GM18861 (cell line): ENCODE measurements around the gene OR6V1.
"Not testable (repeated sequence)": the region's sequence is repeated elsewhere in the genome, so short reads cannot be mapped to it uniquely, and the experiment has no call there.

Experiments
- ATAC-seq: cut with Tn5 transposase; IDR thresholded peaks from one replicate; pipeline ENCODE4 v1.9.1; 2021; ENCODE audit not compliant: unreplicated experiment

The OR6V1 gene

DNA sequence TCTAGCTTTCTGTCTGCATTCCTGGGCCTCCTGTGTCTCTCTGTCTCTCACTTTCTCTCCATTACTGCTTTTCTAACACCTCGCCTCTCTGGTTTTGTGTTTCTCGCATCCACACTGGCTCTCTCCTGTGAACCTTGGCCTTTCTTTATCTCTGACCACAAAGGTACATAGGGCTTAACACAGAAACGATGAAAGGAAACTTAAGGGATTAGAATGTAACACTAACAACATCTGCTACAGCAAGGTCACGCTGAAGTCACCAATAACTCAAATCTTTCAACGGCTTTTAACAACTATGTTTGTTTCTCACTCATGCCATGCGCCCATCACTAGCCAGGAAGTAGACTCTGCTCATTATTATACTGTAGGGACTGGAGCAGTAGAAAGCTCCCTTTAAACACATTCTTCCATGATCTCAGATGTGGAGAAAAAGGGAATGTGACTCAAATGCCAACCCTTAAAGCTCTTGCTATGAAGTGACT lies 9.3 kb upstream of the OR6V1 start:
- no peak for ATAC-seq

DNA sequence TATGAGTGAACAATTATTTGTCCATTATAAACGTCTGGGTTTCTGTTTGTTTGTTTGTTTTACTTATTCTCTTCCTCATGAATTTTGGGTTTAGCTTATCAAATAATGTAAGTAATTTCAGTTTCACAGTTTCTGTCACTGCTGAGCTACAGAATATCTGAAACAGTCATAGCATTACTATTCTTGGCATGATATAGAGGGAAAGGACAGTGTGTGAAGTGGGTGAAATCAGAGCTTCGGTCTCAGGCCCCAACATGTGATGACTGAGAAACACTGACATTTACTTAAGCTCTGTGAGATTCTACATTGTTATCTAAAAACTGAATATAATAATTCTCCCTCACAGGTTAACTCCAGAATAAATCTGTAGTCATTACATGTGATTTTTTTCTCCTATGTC lies 8.8 kb upstream of the OR6V1 start:
- no peak for ATAC-seq

DNA sequence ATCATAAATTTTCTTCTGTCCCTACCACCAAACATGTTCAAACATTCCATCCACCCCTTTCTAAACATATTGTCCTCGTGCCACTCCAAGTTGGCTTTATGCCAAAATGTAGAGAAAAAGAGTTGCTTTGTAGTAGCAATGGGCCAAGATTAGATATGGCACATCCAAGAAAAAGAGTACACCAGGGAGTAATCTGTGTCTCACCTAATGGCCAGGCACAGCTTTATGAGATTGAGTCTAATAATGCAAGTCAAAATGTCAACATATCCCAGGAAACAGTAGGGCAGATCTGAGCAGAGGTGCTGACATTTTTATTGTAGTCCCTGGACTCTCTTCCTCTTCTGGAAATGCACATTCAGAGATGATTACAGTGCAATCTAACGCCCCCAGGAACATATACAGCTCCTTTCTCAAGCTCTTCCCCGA lies 5.7 kb upstream of the OR6V1 start:
- ATAC-seq: no peak

DNA sequence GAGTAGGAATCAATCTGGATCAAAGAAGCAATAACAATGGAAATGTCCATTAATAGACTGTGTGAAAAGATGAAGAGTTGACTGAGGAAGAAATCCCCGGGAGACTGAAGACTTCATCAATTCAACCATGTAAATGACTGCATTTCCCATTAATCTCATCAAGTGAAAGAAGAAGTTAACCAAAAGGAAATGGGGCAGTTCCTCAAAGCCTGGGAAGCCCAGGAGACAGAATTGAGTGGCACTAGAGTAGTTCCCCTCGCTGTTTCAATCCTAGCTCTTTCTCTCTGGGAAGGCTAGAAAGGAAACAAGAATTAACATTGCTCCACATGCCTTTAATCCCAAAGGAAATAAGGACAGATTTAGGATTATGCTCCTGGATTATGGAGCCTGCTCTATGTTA lies 4.8 kb upstream of the OR6V1 start:
- ATAC-seq: no peak

DNA sequence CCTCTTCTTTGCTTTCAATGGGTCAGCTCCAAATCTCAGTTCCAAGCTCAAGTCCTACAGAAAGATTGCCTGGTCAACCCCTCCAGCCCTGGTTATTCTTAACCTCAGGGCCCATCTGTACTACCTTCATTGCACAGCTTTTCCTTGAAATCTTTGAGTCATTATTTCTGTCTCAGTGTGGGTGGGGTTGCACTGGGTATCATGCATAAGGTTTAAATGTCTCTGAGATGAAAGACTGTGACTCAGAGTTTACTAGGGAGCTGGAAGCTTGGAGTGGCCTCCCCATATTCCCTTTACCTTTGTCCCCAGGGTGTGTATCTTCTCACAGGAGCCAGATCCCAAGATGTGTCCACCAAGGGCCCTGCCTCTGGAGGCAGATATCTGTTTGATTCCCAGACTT lies 3.3 kb upstream of the OR6V1 start:
- no peak for ATAC-seq

DNA sequence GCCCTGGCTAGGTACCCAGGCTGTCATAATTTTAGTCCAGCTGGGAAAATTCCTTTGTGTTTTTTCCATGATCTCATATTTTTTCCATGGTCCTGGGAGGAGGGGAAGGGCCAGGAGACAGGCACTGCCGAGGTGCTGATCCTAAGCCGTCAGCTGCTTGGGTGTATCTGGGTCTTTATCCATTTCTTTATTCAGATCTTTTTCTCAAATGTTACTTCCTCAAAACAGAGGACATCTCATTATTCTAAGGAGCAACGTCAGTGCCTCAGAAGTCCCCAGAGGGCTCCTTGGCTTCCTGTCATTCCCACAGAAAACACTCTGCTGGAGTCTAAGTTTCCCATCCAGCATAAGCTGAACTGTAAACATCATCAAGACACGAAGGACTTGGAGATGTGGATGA lies 2.8 kb upstream of the OR6V1 start:
- ATAC-seq: no peak

DNA sequence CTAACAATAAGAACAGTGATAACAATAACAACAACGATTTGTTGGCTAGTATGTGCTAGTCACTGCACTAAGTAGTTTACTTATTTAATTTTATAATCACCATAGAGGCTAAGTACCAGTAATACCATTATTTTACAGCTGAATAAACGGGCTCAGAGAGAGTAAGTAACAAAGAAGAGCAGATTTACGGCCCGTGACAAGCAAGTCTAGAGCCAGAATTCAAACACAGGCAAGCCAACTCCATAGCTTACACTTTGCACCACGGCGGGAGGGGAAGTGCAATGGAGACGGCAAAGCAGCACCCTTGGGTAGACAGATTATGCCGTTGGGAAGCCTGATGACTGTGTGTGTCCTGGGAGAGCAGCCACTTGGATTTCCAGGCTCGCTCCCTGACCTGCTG lies 1.2 kb upstream of the OR6V1 start:
- ATAC-seq: no peak

DNA sequence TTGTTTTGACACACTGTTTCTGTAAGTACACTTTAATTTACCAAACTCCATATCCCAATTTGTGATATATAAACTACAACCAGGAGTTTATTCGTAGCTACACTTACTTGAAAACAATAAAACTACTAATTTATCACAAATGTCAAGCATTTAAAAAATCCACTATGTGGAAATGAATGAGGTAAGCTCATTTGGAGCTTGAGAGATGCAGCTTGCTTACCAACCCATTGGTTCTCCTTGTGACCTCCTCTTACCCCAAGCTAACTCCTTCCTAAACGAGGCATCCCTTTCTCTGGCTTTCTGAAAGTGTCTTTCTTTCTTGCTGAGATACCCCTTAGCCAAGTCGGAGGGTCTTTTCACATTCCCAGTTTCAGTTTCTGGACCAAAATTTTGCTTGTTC lies 2.5 kb downstream of the OR6V1 start:
- ATAC-seq: no peak

DNA sequence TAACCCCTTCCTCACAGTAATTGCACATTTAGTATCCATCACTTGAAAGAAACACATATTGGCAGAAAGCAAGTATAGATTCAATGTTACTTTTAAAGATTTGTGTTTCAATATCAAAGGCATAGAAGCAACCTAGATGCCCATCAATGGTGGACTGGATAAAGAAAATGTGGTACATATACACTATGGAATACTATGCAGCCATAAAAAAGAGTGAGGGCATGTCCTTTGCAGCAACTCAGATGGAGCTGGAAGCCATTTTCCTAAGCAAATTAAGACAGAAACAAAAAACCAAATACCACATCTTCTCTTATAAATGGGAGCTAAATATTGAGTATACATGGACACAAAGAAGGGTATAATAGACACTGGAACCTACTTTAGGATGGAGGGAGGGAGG lies 3.6 kb downstream of the OR6V1 start:
- no peak for ATAC-seq

DNA sequence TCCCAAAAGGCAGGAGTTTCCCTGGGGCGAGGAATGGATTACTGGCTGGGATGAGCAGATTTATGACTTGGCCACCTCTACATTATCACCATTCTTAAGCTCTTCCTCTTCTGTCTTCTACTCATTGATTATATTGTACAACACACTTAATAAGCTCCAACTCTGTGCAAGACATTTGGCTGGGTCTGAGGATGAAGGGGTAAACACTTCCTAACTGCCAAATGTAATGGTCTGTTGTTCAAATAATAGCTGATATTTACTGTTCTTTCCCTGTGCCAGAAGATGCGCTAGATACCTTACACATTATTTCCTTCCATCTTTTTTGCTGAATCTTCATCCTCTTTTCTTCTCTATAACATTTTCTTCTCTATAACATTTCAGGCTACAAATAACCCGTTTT lies 11.6 kb downstream of the OR6V1 start:
- ATAC-seq: no peak

DNA sequence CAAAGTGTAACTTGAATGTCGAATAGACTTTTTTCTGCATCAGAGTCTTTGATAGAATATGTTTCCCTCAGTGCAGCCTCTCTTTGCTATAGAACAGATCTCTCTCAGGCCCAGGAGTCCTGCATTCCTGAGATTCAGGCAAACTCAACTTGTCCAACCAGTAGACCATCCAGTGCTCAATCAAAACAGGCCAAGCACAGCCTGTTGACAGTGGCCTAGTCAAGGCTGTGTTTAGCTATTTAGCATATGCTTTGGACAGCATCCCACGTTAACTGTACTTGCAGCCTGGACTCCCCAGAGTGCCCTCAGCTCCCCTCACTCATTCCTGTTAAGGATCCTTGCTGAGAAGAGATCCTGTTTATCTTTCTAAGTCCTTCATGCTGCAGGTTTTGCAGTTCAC lies 16.3 kb downstream of the OR6V1 start:
- ATAC-seq: no peak

DNA sequence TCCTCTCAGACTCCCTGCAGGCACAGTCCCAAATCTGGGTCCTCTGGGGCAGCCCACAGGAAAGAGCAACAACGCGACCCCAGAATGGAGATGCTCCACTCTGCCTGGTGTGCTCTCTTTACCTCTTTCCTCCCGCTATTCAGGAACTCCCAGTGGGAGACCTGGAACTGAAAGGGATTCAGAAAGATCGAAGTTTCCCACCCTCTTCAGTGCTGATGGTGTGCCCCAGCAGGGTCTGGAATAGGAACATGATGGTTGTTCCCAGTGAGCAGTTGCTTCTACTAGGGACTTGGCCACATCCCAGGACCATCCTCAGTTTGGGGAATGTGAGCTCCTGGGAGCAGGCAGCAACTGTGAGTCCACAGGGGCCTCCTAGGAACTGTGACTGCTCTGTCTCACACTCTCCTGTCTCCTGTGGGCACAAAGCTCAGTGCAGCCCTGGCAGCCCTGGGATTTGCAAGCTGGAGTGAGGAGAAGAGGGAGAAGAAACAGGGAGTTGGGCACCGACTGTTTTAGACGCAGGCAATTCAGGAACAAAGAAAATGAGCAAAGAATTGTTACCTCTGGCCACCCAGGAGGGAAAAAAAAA lies 17.9 kb downstream of the OR6V1 start:
- ATAC-seq: no peak

DNA sequence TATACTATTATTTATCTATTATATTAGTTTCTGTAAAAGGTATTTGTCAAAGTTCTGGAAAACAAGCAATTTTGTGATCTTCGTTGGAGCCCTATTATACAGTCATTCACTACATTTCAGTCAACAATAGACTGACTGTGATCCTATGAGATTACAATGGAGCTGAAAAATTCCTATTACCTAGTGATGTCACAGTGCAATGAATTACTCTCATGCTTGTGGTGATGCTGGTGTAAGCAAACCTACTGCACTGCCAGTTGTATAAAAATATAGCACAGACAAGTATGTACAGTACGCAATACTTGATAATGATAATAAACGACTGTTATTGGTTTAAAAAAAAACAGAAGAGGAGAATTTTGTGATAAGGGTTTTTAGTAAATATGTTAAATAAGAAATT lies 21.4 kb downstream of the OR6V1 start:
- no peak for ATAC-seq

DNA sequence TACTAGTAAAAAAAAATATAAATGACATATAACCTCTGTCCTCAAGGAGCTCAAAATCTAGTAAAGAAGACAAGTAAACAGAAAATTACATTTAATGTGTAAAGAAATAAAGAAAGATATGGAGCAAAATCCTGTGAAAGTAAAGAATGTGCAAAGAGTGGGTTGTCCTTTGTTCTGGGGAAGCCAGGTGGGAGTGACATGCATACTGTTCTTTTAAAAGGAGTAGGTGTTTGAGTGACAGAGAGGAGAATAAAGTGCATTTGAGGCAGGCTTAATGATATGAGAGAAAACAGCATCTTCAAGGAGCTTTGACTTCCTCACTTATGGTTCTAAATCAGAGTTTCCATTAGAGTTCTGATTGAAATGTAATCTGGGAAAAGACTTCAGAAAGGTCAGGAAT lies 22.0 kb downstream of the OR6V1 start:
- ATAC-seq: no peak

DNA sequence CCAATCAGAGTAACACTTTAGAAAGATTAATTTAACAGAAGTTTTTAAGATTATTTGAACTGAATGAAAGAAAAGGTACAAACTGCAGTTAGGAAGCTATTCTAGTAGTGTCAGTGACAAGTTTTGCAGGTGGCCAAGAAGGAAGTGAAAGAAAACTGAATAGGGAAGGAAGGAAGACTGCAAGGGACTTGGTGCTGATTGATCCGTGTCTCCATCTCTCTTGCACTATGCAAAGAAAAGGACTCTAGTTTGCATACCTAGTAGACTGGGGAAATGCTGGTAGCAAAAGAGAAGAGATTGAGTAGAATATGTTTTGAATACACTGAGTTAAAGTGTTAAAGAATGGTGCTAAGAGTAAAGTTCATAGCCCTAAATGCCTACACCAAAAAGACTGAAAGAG lies 33.0 kb downstream of the OR6V1 start:
- ATAC-seq: no peak

DNA sequence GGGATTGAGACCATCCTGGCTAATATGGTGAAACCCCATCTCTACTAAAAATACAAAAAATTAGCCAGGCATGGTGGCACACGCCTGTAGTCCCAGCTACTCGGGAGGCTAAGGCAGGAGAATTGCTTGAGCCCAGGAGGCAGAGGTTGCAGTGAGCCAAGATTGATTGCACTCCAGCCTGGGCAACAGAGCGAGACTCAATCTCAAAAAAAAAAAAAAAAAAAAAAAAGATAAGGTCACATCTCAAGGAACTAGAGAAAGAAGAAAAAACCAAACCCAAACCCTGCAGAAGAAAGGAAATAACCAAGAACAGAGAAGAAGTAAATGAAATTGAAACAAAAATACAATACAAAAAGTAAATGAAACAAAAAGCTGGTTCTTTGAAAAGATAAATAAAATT lies 33.5 kb downstream of the OR6V1 start:
- ATAC-seq: not testable (repeated sequence)

DNA sequence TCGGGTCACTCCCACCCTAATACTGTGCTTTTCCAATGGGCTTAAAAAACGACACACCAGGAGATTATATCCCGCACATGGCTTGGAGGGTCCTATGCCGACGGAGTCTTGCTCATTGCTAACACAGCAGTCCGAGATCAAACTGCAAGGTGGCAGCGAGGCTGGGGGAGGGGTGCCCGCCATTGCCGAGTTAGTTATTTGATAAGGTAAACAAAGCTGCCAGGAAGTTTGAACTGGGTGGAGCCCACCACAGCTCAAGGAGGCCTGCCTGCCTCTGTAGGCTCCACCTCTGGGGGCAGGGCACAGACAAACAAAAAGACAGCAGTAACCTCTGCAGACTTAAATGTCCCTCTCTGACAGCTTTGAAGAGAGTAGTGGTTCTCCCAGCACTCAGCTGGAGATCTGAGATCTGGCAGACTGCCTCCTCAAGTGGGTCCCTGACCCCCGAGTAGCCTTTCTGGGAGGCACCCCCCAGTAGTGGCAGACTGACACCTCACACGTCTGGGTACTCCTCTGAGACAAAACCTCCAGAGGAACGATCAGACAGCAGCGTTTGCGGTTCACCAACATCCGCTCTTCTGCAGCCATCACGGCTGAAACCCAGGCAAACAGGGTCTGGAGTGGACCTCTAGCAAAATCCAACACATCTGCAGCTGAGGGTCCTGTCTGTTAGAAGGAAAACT lies 36.5 kb downstream of the OR6V1 start:
- not testable (repeated sequence) for ATAC-seq

DNA sequence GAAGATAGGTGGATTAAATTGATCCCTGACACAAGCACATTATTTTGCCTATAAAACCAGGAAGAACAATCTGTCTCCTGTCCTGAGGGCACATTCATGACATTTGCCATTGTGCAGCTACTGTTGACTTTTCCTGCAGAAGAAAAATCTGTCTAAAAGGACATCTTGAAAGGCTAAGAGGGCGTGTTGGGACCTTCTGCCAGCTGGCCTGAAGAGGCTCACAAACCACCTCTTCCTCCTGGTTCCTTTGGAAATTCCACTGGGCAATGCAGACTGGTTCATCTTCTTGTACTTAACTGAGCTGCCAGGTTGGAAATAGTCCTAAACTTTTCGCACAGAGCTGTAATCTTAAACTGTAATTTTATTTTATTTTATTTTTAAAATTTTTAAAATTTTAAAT lies 44.0 kb downstream of the OR6V1 start:
- ATAC-seq: no peak

DNA sequence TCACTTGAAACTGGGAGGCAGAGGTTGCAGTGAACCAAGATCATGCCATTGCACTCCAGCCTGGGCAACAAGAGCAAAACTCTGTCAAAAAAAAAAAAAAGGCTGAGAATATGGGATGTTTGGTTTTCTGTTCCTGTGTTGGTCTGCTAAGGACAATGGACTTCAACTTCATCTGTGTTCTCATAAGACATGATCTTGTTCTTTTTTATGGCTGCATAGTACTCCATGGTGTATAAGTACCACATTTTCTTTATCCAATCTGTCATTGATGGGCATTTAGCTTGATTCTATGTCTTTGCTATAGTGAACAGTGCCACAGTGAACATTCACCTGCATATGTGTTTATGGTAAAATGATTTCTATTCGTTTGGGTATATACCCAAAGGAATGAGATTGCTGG lies 47.4 kb downstream of the OR6V1 start:
- not testable (repeated sequence) for ATAC-seq
